GM12878 (cell line): ENCODE measurements around the gene MYCBP. TPM values are rescaled to one million over a fixed set of nuclear protein-coding genes. Genes with fewer than 3 reads are reported as not detected.

Experiments used
- ATAC-seq: fragments of 200-7000 bp; cut with Tn5 transposase; 3 replicates; pipeline ENCODE4 v1.9.1; 2020; ENCODE audit warnings: mild to moderate bottlenecking, moderate library complexity
- BruUV-seq: library from RNA; stranded (reverse); fragments of 400-500 nt; replicated peaks from 2 replicates; lab custom pipeline; 2021; lab: Mats Ljungman, UMichigan
- CTCF ChIA-PET: fragments of 300-600 bp; sonication (Branson Sonifier 250); formaldehyde crosslinking; extraction: SDS; loops from one replicate; lab custom pipeline; 2021; ENCODE audit warnings: inconsistent platforms; lab: Yijun Ruan, JAX
- POLR2A ChIA-PET: fragments of 350-600 bp; formaldehyde crosslinking; extraction: SDS; loops from one replicate; lab custom pipeline; 2021; ENCODE audit warnings: inconsistent platforms; lab: Charles Lee
- RAD21 ChIA-PET: fragments of 300-600 bp; sonication (Branson Sonifier 250); formaldehyde crosslinking; loops from one replicate; lab custom pipeline; 2023; ENCODE audit warnings: antibody characterized with exemption; ENCODE audit not compliant: unreplicated experiment; lab: Charles Lee
- SMC1A ChIA-PET: fragments of 300-600 bp; sonication (Branson Sonifier 250); formaldehyde crosslinking; loops from one replicate; lab custom pipeline; 2023; ENCODE audit not compliant: unreplicated experiment, uncharacterized antibody; lab: Charles Lee
- DNase-seq: peaks from one replicate; pipeline ENCODE4 v3.0.0-alpha.2; 2011; ENCODE audit warnings: low read depth, low spot score
- FAIRE-seq: peaks from 3 replicates; lab custom pipeline; 2011; peaks lifted over from hg19 to GRCh38; lab: Jason Lieb, UNC
- H2AFZ ChIP-seq: 2 replicates; pipeline ENCODE4 v1.6.0; 2011; ENCODE audit warnings: low read depth, low read length, control low read depth; ENCODE audit not compliant: control insufficient read depth
- H3K27ac ChIP-seq: 2 replicates; pipeline ENCODE4 v1.5.1; 2011; ENCODE audit warnings: control low read depth; ENCODE audit not compliant: control insufficient read depth, insufficient read depth
- H3K27me3 ChIP-seq, 2 experiments: replicated peaks in 1 of 2; 2 replicates each; pipeline versions ENCODE4 v1.6.0 to v1.6.1; 2011; ENCODE audit warnings: low read length in 1 of 2; ENCODE audit not compliant: control insufficient read depth in 2 of 2, insufficient read depth in 2 of 2
- H3K36me3 ChIP-seq, 2 experiments: 2 replicates each; pipeline ENCODE4 v1.5.1; 2011; ENCODE audit warnings: low read length in 1 of 2; ENCODE audit not compliant: control insufficient read depth in 2 of 2, insufficient read depth in 2 of 2
- H3K4me1 ChIP-seq: 2 replicates; pipeline ENCODE4 v1.6.1; 2011; ENCODE audit warnings: mild to moderate bottlenecking, low read length, moderate library complexity, mixed read lengths; ENCODE audit not compliant: control insufficient read depth, insufficient read depth
- H3K4me2 ChIP-seq: 2 replicates; pipeline ENCODE4 v1.6.0; 2011; ENCODE audit warnings: control low read depth; ENCODE audit not compliant: control insufficient read depth, insufficient read depth
- H3K4me3 ChIP-seq: fragments of 200-600 bp; sonication (generic); 2 replicates; pipeline ENCODE4 v1.5.1; 2016
- H3K79me2 ChIP-seq: 2 replicates; pipeline ENCODE4 v1.6.0; 2011; ENCODE audit warnings: low read length; ENCODE audit not compliant: control insufficient read depth, insufficient read depth
- H3K9ac ChIP-seq: 2 replicates; pipeline ENCODE4 v1.8.0; 2011; ENCODE audit warnings: low read length, control low read depth, mixed read lengths; ENCODE audit not compliant: control insufficient read depth, insufficient read depth
- H3K9me3 ChIP-seq: replicated peaks from 3 replicates; pipeline ENCODE4 v1.5.1; 2011; ENCODE audit warnings: mild to moderate bottlenecking, low read length; ENCODE audit not compliant: control insufficient read depth, insufficient read depth
- H4K20me1 ChIP-seq: 2 replicates; pipeline ENCODE4 v1.6.0; 2011; ENCODE audit not compliant: control insufficient read depth, insufficient read depth
- EGR1 ChIP-seq, 2 experiments: IDR thresholded peaks; 1 replicate in 1 of 2; 2 replicates in 1 of 2; pipeline ENCODE4 v1.6.1; 2011 to 2012; ENCODE audit warnings: low read depth in 2 of 2, low read length in 2 of 2, borderline replicate concordance in 1 of 2, mild to moderate bottlenecking in 1 of 2, moderate library complexity in 1 of 2
- GABPA ChIP-seq: IDR thresholded peaks from 2 replicates; pipeline ENCODE4 v1.6.1; 2014; ENCODE audit warnings: antibody characterized with exemption, low read depth, mild to moderate bottlenecking, inconsistent platforms
- HCFC1 ChIP-seq: fragments of 150-350 bp; IDR thresholded peaks from 2 replicates; pipeline ENCODE4 v1.6.1; 2014; ENCODE audit warnings: low read length
- IKZF1 ChIP-seq: fragments of 450-650 bp; conservative IDR thresholded peaks from 2 replicates; pipeline ENCODE4 v1.6.1; 2017; ENCODE audit warnings: antibody characterized with exemption, mild to moderate bottlenecking
- IRF4 ChIP-seq: IDR thresholded peaks from 2 replicates; pipeline ENCODE4 v1.6.1; 2011; ENCODE audit warnings: low read depth, low read length
- RELA ChIP-seq: fragments of 450-650 bp; IDR thresholded peaks from 2 replicates; pipeline ENCODE4 v1.8.0; 2014; ENCODE audit warnings: borderline replicate concordance; ENCODE audit not compliant: partially characterized antibody
- STAT1 ChIP-seq: fragments of 450-650 bp; conservative IDR thresholded peaks from 2 replicates; pipeline ENCODE4 v1.6.1; 2014; ENCODE audit warnings: antibody characterized with exemption, mild to moderate bottlenecking
- SUPT20H ChIP-seq: IDR thresholded peaks from 2 replicates; pipeline ENCODE4 v1.6.1; 2011; ENCODE audit warnings: low read depth, mild to moderate bottlenecking, low read length, moderate library complexity, borderline replicate concordance; ENCODE audit not compliant: control insufficient read depth
- TCF12 ChIP-seq: IDR thresholded peaks from 2 replicates; pipeline ENCODE4 v1.6.1; 2011; ENCODE audit warnings: low read depth, mild to moderate bottlenecking, low read length
- ZBED1 ChIP-seq: IDR thresholded peaks from 2 replicates; pipeline ENCODE4 v1.6.1; 2016; ENCODE audit warnings: borderline replicate concordance
- WGBS: methylation state at CpG from one replicate; pipeline ENCODE4 v1.1.6; 2016; ENCODE audit warnings: low lambda C conversion rate; ENCODE audit not compliant: insufficient replicate concordance, insufficient coverage; ENCODE audit errors: missing lambda C conversion rate; 5-methylcytosine and 5-hydroxymethylcytosine counted together
- in situ Hi-C: fragments of 300-500 bp; cut with MboI; formaldehyde crosslinking; loops from 9 replicates; pipeline ENCODE4 v1.14.3; 2018; ENCODE audit warnings: mixed read lengths
- intact Hi-C: fragments of 100-400 bp; cut with micrococcal nuclease; formaldehyde crosslinking; loops from one replicate; pipeline ENCODE4 v1.14.2; 2022; ENCODE audit not compliant: unreplicated experiment
- polyA plus RNA-seq, 11 experiments: library from polyadenylated mRNA; depleted of rRNA in 4 of 11; unstranded in 6 of 11; stranded (reverse) in 5 of 11; fragments of >200 nt; fragmentation: Nextera tagmentation in 4 of 11; fragmentation: Illumina TruSeq in 1 of 11; extraction: Ambion mirVana in 4 of 11; extraction: Trizol in 1 of 11; gene quantifications; 1 replicate in 1 of 11; 2 replicates in 10 of 11; pipeline versions ENCODE4 v1.2.1 to v1.2.3, GENCODE V29; 2011 to 2016; ENCODE audit warnings: inconsistent platforms in 2 of 11, missing spikeins in 2 of 11, low read depth in 1 of 11
- total RNA-seq, 4 experiments: library from RNA; depleted of rRNA in 3 of 4; stranded (reverse); fragments of >200 nt in 3 of 4; fragmentation: Illumina TruSeq in 1 of 4; extraction: Trizol in 1 of 4; gene quantifications; 2 replicates each; pipeline versions ENCODE4 v1.2.1 to v1.2.3, GENCODE V29; 2013 to 2021
- TF ChIP-seq, protein P1 (sequence below): fragments of 450-650 bp; formaldehyde crosslinking; IDR thresholded peaks from 2 replicates; pipeline ENCODE4 v1.4.0; 2020; ENCODE audit warnings: mild to moderate bottlenecking, moderate library complexity

Gene MYCBP
- total and polyA plus RNA-seq, 10 of the 15 experiments (the other 5 are each of a cell fraction or from before 2014, with no cell fraction given) = 26.1 to 210 (median 43.1) TPM

- FAIRE-seq = no peak
- H3K27me3 ChIP-seq = no peaks in the 10 kb centered on the region
These were observed 54.1 kb downstream of the MYCBP start for GRCh38 chr1:38819040-38819439.

More at GRCh38 chr1:38819040-38819439, 54.1 kb downstream of the MYCBP start:
- no peak overlapping the region for H3K27ac ChIP-seq
- ChIA-PET SMC1A (interaction anchor here (0.6 to 1.8 kb wide), 10 partner anchors 13 to 795 kb away, joined by 3 to 8 read pairs (median 3); no protein-coding TSS in a partner anchor), POLR2A (interaction anchor here (1.0 kb wide), 1 partner anchor 210 kb away, joined by 5 read pairs; no protein-coding TSS in a partner anchor), RAD21 (interaction anchor here (0.7 to 1.6 kb wide), 8 partner anchors 16 to 791 kb away, joined by 3 to 8 read pairs (median 3); partner anchors contain the start of gene POU3F1), CTCF (interaction anchor here (0.8 to 4.7 kb wide), 16 partner anchors 9 to 793 kb away, joined by 3 to 33 read pairs (median 4); no protein-coding TSS in a partner anchor)
- DNase-seq = no peak
- H4K20me1 ChIP-seq = no peaks in the 10 kb centered on the region
- TF ChIP-seq RELA = no peak
- TF ChIP-seq SUPT20H = no peak
- no peak for TF ChIP-seq ZBED1
- no peak for TF ChIP-seq IRF4
- TF ChIP-seq, protein P1, sequence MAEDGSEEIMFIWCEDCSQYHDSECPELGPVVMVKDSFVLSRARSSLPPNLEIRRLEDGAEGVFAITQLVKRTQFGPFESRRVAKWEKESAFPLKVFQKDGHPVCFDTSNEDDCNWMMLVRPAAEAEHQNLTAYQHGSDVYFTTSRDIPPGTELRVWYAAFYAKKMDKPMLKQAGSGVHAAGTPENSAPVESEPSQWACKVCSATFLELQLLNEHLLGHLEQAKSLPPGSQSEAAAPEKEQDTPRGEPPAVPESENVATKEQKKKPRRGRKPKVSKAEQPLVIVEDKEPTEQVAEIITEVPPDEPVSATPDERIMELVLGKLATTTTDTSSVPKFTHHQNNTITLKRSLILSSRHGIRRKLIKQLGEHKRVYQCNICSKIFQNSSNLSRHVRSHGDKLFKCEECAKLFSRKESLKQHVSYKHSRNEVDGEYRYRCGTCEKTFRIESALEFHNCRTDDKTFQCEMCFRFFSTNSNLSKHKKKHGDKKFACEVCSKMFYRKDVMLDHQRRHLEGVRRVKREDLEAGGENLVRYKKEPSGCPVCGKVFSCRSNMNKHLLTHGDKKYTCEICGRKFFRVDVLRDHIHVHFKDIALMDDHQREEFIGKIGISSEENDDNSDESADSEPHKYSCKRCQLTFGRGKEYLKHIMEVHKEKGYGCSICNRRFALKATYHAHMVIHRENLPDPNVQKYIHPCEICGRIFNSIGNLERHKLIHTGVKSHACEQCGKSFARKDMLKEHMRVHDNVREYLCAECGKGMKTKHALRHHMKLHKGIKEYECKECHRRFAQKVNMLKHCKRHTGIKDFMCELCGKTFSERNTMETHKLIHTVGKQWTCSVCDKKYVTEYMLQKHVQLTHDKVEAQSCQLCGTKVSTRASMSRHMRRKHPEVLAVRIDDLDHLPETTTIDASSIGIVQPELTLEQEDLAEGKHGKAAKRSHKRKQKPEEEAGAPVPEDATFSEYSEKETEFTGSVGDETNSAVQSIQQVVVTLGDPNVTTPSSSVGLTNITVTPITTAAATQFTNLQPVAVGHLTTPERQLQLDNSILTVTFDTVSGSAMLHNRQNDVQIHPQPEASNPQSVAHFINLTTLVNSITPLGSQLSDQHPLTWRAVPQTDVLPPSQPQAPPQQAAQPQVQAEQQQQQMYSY (CRISPR knock-in tag) = no peak
- TF ChIP-seq GABPA = no peak
- no peak for TF ChIP-seq EGR1 (IDR thresholded peaks at IDR 0.05; ENCODE audit: borderline replicate concordance in 1 of 2, low read depth in 2 of 2, low read length in 2 of 2)
- no peak for TF ChIP-seq IKZF1
- no peak for TF ChIP-seq HCFC1
- TF ChIP-seq TCF12 = no peak
- TF ChIP-seq STAT1 = no peak
- in situ Hi-C loops (loop anchor here (5.0 kb wide), 1 partner anchor 792 kb away; no protein-coding TSS in a partner anchor), intact Hi-C loops (loop anchor here (5.0 kb wide), 2 partner anchors 212 to 777 kb away; no protein-coding TSS in a partner anchor)
- no peaks in the 10 kb centered on the region for H3K36me3 ChIP-seq
- no peak overlapping the region for H3K4me2 ChIP-seq
- peaks cover 11% of the 10 kb centered on the region for H3K4me1 ChIP-seq
- H2AFZ ChIP-seq = no peak overlapping the region
- no peaks in the 10 kb centered on the region; the same call in 1 of the 3 replicates for H3K9me3 ChIP-seq
- H3K4me3 ChIP-seq = no peak overlapping the region
- BruUV-seq = no TSS peak
- ATAC-seq = no peak
- no peaks in the 10 kb centered on the region for H3K79me2 ChIP-seq
- no peak overlapping the region for H3K9ac ChIP-seq
- WGBS = 25% methylated on average over 10 of the region's 10 CpGs
